PC-3 (cell line): ENCODE results near the gene CLIP1.

Source experiments
- EZH2 ChIP-seq: fragments of 300-600 bp; sonication (generic); IDR thresholded peaks from one replicate; pipeline ENCODE4 v1.6.1; 2017; ENCODE audit warnings: antibody characterized with exemption, mild to moderate bottlenecking, low read length; ENCODE audit not compliant: unreplicated experiment
- EZH2phosphoT487 ChIP-seq: fragments of 300-600 bp; sonication (generic); IDR thresholded peaks from 2 replicates; pipeline ENCODE4 v1.6.1; 2018; ENCODE audit warnings: mild to moderate bottlenecking, antibody characterized with exemption, low read length, borderline replicate concordance
- TF ChIP-seq, protein P1 (sequence below): fragments of 300-600 bp; sonication (generic); conservative IDR thresholded peaks from 2 replicates; pipeline ENCODE4 v1.5.1; 2017; ENCODE audit warnings: antibody characterized with exemption, low read depth, mild to moderate bottlenecking, low read length

DNA sequence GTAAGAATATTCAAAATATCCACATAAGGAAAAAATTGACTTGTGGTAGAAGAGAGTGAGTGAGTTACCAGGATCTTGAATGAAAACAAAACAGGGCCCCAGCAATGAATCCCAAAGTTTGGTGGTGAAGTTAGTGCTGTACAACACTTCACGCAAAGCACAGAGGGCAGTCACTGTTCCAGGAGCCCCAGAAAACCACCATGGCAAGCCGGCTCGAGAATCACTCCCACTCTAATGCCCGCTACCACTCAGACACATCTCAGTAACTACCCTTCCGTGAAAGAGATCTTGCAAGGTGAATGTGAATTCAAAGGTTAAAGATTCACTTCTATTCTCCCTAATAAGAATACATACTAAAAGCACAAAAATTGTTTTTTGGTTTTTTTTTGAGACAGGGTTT, 30.1 kb downstream of the CLIP1 start:
- TF ChIP-seq, protein P1, sequence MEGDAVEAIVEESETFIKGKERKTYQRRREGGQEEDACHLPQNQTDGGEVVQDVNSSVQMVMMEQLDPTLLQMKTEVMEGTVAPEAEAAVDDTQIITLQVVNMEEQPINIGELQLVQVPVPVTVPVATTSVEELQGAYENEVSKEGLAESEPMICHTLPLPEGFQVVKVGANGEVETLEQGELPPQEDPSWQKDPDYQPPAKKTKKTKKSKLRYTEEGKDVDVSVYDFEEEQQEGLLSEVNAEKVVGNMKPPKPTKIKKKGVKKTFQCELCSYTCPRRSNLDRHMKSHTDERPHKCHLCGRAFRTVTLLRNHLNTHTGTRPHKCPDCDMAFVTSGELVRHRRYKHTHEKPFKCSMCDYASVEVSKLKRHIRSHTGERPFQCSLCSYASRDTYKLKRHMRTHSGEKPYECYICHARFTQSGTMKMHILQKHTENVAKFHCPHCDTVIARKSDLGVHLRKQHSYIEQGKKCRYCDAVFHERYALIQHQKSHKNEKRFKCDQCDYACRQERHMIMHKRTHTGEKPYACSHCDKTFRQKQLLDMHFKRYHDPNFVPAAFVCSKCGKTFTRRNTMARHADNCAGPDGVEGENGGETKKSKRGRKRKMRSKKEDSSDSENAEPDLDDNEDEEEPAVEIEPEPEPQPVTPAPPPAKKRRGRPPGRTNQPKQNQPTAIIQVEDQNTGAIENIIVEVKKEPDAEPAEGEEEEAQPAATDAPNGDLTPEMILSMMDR: no peak
- TF ChIP-seq EZH2phosphoT487: no peak
- no peak for TF ChIP-seq EZH2
